ENCODE measurements around the gene JMJD8. TPM values are rescaled to one million over a fixed set of nuclear protein-coding genes. Genes with fewer than 3 reads are reported as not detected.

Gene JMJD8
- total and polyA plus RNA-seq, 2 donors (not counting 1 experiment from before 2014, with no cell fraction given) = 23.8 to 31.5 TPM

- peaks cover 4% of the 10 kb centered on the region for H3K79me2 ChIP-seq (ENCODE audit: control insufficient read depth, insufficient read depth, low read length)
- peak overlapping the region; percentile 86 for H2AFZ ChIP-seq (ENCODE audit: low read length)
- H3K27ac ChIP-seq (ENCODE audit: insufficient read depth, low read length) = peak overlapping the region; percentile 77
Observed at GRCh38 chr16:635573-636205, 48.4 kb downstream of the JMJD8 start.

GRCh38 chr16:634996-635395 is 49.1 kb downstream of the JMJD8 start:
- no peak overlapping the region for H2AFZ ChIP-seq (ENCODE audit: low read length)

More at GRCh38 chr16:635573-636205, 48.4 kb downstream of the JMJD8 start:
- peak overlapping the region; percentile 67 for H3K4me2 ChIP-seq (ENCODE audit: extremely low read depth, insufficient read depth, low read length)
- H4K20me1 ChIP-seq (ENCODE audit: control insufficient read depth, extremely low read depth, insufficient read depth, low read length) = no peaks in the 10 kb centered on the region
- TF ChIP-seq EZH2 (IDR thresholded peaks at IDR 0.05; ENCODE audit: low read length, missing control alignments) = no peak
- TF ChIP-seq CTCF (conservative IDR thresholded peaks at IDR 0.05 in 1 of 2, IDR thresholded peaks at IDR 0.05 in 1 of 2; ENCODE audit: low read depth in 1 of 2, low read length in 2 of 2) = no peak
- no peak for DNase-seq (ENCODE audit: low read depth in 2 of 2)
- H3K27me3 ChIP-seq (ENCODE audit: control insufficient read depth, insufficient read depth, low read length) = no peaks in the 10 kb centered on the region
- H3K9me3 ChIP-seq (ENCODE audit: control insufficient read depth, insufficient read depth, low read depth, low read length) = no peaks in the 10 kb centered on the region
- peak overlapping the region; percentile 69 for H3K9ac ChIP-seq (ENCODE audit: insufficient read depth, low read length)
- no peaks in the 10 kb centered on the region for H3K4me1 ChIP-seq (ENCODE audit: control insufficient read depth, extremely low read depth, insufficient read depth, low read length)
- H3K4me3 ChIP-seq (replicated peaks in 1 of 4; ENCODE audit: control extremely low read depth in 1 of 4, insufficient read depth in 1 of 4, low read depth in 3 of 4, low read length in 4 of 4) = peak overlapping the region; percentile 68 to 85 (median 82)
- H3K36me3 ChIP-seq (ENCODE audit: control insufficient read depth, insufficient read depth, low read length) = peaks cover 11% of the 10 kb centered on the region

More at GRCh38 chr16:634996-635395, 49.1 kb downstream of the JMJD8 start:
- H3K9ac ChIP-seq (ENCODE audit: insufficient read depth, low read length) = peak overlapping the region; percentile 69
- no peak for TF ChIP-seq EZH2 (IDR thresholded peaks at IDR 0.05; ENCODE audit: low read length, missing control alignments)
- no peak for TF ChIP-seq CTCF (conservative IDR thresholded peaks at IDR 0.05 in 1 of 2, IDR thresholded peaks at IDR 0.05 in 1 of 2; ENCODE audit: low read depth in 1 of 2, low read length in 2 of 2)
- peak overlapping the region; percentile 68 to 85 (median 82) for H3K4me3 ChIP-seq (replicated peaks in 1 of 4; ENCODE audit: control extremely low read depth in 1 of 4, insufficient read depth in 1 of 4, low read depth in 3 of 4, low read length in 4 of 4)
- H3K4me2 ChIP-seq (ENCODE audit: extremely low read depth, insufficient read depth, low read length) = peak overlapping the region; percentile 67
- no peaks in the 10 kb centered on the region for H3K27me3 ChIP-seq (ENCODE audit: control insufficient read depth, insufficient read depth, low read length)
- H3K79me2 ChIP-seq (ENCODE audit: control insufficient read depth, insufficient read depth, low read length) = peaks cover 4% of the 10 kb centered on the region
- no peak overlapping the region for H3K27ac ChIP-seq (ENCODE audit: insufficient read depth, low read length)
- H3K9me3 ChIP-seq (ENCODE audit: control insufficient read depth, insufficient read depth, low read depth, low read length) = no peaks in the 10 kb centered on the region
- no peaks in the 10 kb centered on the region for H3K4me1 ChIP-seq (ENCODE audit: control insufficient read depth, extremely low read depth, insufficient read depth, low read length)
- H3K36me3 ChIP-seq (ENCODE audit: control insufficient read depth, insufficient read depth, low read length) = peaks cover 11% of the 10 kb centered on the region
- no peak for DNase-seq (ENCODE audit: low read depth in 2 of 2)
- no peaks in the 10 kb centered on the region for H4K20me1 ChIP-seq (ENCODE audit: control insufficient read depth, extremely low read depth, insufficient read depth, low read length)
